ENCODE measurements around the gene EGFR.

Gene EGFR

GRCh38 chr7:55108401-55108800 is 89.6 kb downstream of the EGFR start:
- no peak for DNase-seq

GRCh38 chr7:55108818-55109217 is 90.0 kb downstream of the EGFR start:
- no peak for DNase-seq

- DNase-seq = no peak
Observed at GRCh38 chr7:55109404-55110167, 90.8 kb downstream of the EGFR start.

GRCh38 chr7:55110282-55110992 is 91.6 kb downstream of the EGFR start:
- DNase-seq = no peak

- no peak for DNase-seq
Observed at GRCh38 chr7:55110993-55111361, 92.2 kb downstream of the EGFR start.

GRCh38 chr7:55112056-55112455 is 93.2 kb downstream of the EGFR start:
- no peak for DNase-seq

- no peak for DNase-seq
Observed at GRCh38 chr7:55113760-55114540, 95.1 kb downstream of the EGFR start.

GRCh38 chr7:55117286-55117685 is 98.5 kb downstream of the EGFR start:
- no peak for DNase-seq

GRCh38 chr7:55118426-55118825 is 99.6 kb downstream of the EGFR start:
- DNase-seq = no peak

- no peak for DNase-seq
Observed at GRCh38 chr7:55119571-55119970, 100.8 kb downstream of the EGFR start.

GRCh38 chr7:55120074-55120473 is 101.3 kb downstream of the EGFR start:
- DNase-seq = no peak

GRCh38 chr7:55120501-55121198 is 101.8 kb downstream of the EGFR start:
- DNase-seq = no peak

- no peak for DNase-seq
Observed at GRCh38 chr7:55121249-55121648, 102.4 kb downstream of the EGFR start.

- no peak for DNase-seq
Observed at GRCh38 chr7:55122263-55122662, 103.4 kb downstream of the EGFR start.

GRCh38 chr7:55124989-55125875 is 106.4 kb downstream of the EGFR start:
- DNase-seq = no peak

GRCh38 chr7:55127135-55127551 is 108.3 kb downstream of the EGFR start:
- no peak for DNase-seq

- DNase-seq = no peak
Observed at GRCh38 chr7:55127622-55128081, 108.8 kb downstream of the EGFR start.

GRCh38 chr7:55128693-55129394 is 110.0 kb downstream of the EGFR start:
- DNase-seq = no peak

GRCh38 chr7:55129541-55130394 is 111.0 kb downstream of the EGFR start:
- no peak for DNase-seq
